Type B pancreatic cell (in vitro differentiated cells): Measurements from ENCODE around the gene PLXDC1. TPM values are rescaled to one million over a fixed set of nuclear protein-coding genes. Genes with fewer than 3 reads are reported as not detected.

Experiments used
- DNase-seq: peaks from one replicate; pipeline ENCODE4 v3.0.0; 2021; ENCODE audit warnings: mixed read lengths; ENCODE audit not compliant: unreplicated experiment; ENCODE audit errors: extremely low spot score
- H3K27ac Mint-ChIP-seq: 2 replicates; pipeline ENCODE4 v1.8.0; 2021; ENCODE audit warnings: mild to moderate bottlenecking, mixed read lengths
- H3K27me3 Mint-ChIP-seq: 2 replicates; pipeline ENCODE4 v1.8.0; 2021; ENCODE audit warnings: mixed read lengths
- H3K36me3 Mint-ChIP-seq: 2 replicates; pipeline ENCODE4 v1.8.0; 2021; ENCODE audit warnings: mixed read lengths
- H3K4me1 Mint-ChIP-seq: one replicate; pipeline ENCODE4 v1.8.0; 2021; ENCODE audit warnings: mixed read lengths; ENCODE audit not compliant: unreplicated experiment
- H3K4me3 Mint-ChIP-seq: 2 replicates; pipeline ENCODE4 v1.8.0; 2021; ENCODE audit warnings: mild to moderate bottlenecking, mixed read lengths
- H3K9me3 Mint-ChIP-seq: 2 replicates; pipeline ENCODE4 v1.8.0; 2021; ENCODE audit warnings: mixed read lengths
- CTCF ChIP-seq: fragments of 200-600 bp; sonication (generic); conservative IDR thresholded peaks from 2 replicates; pipeline ENCODE4 v1.5.0; 2021; ENCODE audit warnings: antibody characterized with exemption, mild to moderate bottlenecking
- total RNA-seq: library from RNA; stranded (reverse); gene quantifications from 2 replicates; pipeline ENCODE4 v1.2.1, GENCODE V29; 2021; ENCODE audit warnings: low replicate concordance

PLXDC1 gene
- total RNA-seq, 1 donor from 2014 or later, result 5.0 TPM

GRCh38 chr17:39166437-39167335, 15.2 kb upstream of the PLXDC1 start:
- peaks cover 33% of the 10 kb centered on the region for H3K27me3 Mint-ChIP-seq

GRCh38 chr17:39165841-39166349, 14.5 kb upstream of the PLXDC1 start, which contains the start of gene ARL5C:
Gene ARL5C (minus strand): TSS chr17:39166161. CDS start chr17:39165760, 401 bp downstream.
- Mint-ChIP-seq H3K36me3 (no peaks in the 10 kb centered on the region), H3K4me1 (peaks cover 10% of the 10 kb centered on the region), H3K4me3 (peak within 1 kb of the TSS; percentile 95), H3K27me3 (peaks cover 33% of the 10 kb centered on the region), H3K27ac (peak within 1 kb of the TSS; percentile 43), H3K9me3 (no peaks in the 10 kb centered on the region)
- no peak for DNase-seq
- no peak for TF ChIP-seq CTCF

More at GRCh38 chr17:39166437-39167335, 15.2 kb upstream of the PLXDC1 start:
- H3K4me3 Mint-ChIP-seq, result peak overlapping the region; percentile 78
- no peak for DNase-seq
- TF ChIP-seq CTCF, result no peak
- no peaks in the 10 kb centered on the region for H3K36me3 Mint-ChIP-seq
- H3K4me1 Mint-ChIP-seq, result peaks cover 10% of the 10 kb centered on the region
- no peak overlapping the region for H3K27ac Mint-ChIP-seq
- H3K9me3 Mint-ChIP-seq, result no peaks in the 10 kb centered on the region

GRCh38 chr17:39165178-39165840, 13.9 kb upstream of the PLXDC1 start:
- peaks cover 10% of the 10 kb centered on the region for H3K4me1 Mint-ChIP-seq
- no peak for TF ChIP-seq CTCF
- H3K36me3 Mint-ChIP-seq, result no peaks in the 10 kb centered on the region
- no peaks in the 10 kb centered on the region for H3K9me3 Mint-ChIP-seq
- no peak for DNase-seq
- H3K4me3 Mint-ChIP-seq, result peak overlapping the region; percentile 95
- H3K27ac Mint-ChIP-seq, result peak overlapping the region; percentile 43
- H3K27me3 Mint-ChIP-seq, result peaks cover 33% of the 10 kb centered on the region

GRCh38 chr17:39164675-39165143, 13.3 kb upstream of the PLXDC1 start:
- H3K9me3 Mint-ChIP-seq, result no peaks in the 10 kb centered on the region

More at GRCh38 chr17:39164675-39165143, 13.3 kb upstream of the PLXDC1 start:
- peaks cover 10% of the 10 kb centered on the region for H3K4me1 Mint-ChIP-seq
- H3K27me3 Mint-ChIP-seq, result peaks cover 33% of the 10 kb centered on the region
- no peaks in the 10 kb centered on the region for H3K36me3 Mint-ChIP-seq
- TF ChIP-seq CTCF, result peak; percentile 85
- H3K27ac Mint-ChIP-seq, result peak overlapping the region; percentile 43
- peak overlapping the region; percentile 95 for H3K4me3 Mint-ChIP-seq
- DNase-seq, result peak; percentile 83
